ENCODE measurements around the gene BEAN1. TPM values are rescaled to one million over a fixed set of nuclear protein-coding genes. Genes with fewer than 3 reads are reported as not detected.

Gene BEAN1
- total and polyA plus RNA-seq, 9 of the 15 experiments (the other 6 are each of a cell fraction or from before 2014, with no cell fraction given) = not detected

- TF ChIP-seq E2F8 (IDR thresholded peaks at IDR 0.05; ENCODE audit: low read depth, partially characterized antibody) (peak; percentile 40), MTF1 (CRISPR knock-in tag; IDR thresholded peaks at IDR 0.05; ENCODE audit: borderline replicate concordance) (no peak), DDX20 (tag; IDR thresholded peaks at IDR 0.05; ENCODE audit: low read depth) (no peak), ZNF644 (tag; IDR thresholded peaks at IDR 0.05; ENCODE audit: low read depth) (no peak), ARID3B (CRISPR knock-in tag; IDR thresholded peaks at IDR 0.05; ENCODE audit: borderline replicate concordance) (no peak), MXI1 (IDR thresholded peaks at IDR 0.05; ENCODE audit: low read depth, low read length) (peak; percentile 75), ZNF584 (CRISPR knock-in tag; IDR thresholded peaks at IDR 0.05; ENCODE audit: low read depth) (peak; percentile 1; the same call in 1 of the 2 replicates), NR2C2 (CRISPR knock-in tag; IDR thresholded peaks at IDR 0.05) (peak; percentile 72), NR2C2 (tag; IDR thresholded peaks at IDR 0.05) (peak; percentile 96), NFRKB (IDR thresholded peaks at IDR 0.05; ENCODE audit: low read depth) (peak; percentile 67; the same call in 1 of the 2 replicates), ZNF511 (CRISPR knock-in tag; IDR thresholded peaks at IDR 0.05) (no peak), ID3 (CRISPR knock-in tag; IDR thresholded peaks at IDR 0.05) (no peak), ID3 (tag; IDR thresholded peaks at IDR 0.05) (0 out of 2 replicates have a peak, but pooled peaks have one; percentile 76), PBX2 (CRISPR knock-in tag; IDR thresholded peaks at IDR 0.05; ENCODE audit: low read depth) (no peak), PBX2 (tag; conservative IDR thresholded peaks at IDR 0.05; ENCODE audit: low read depth) (no peak), MTA1 (IDR thresholded peaks at IDR 0.05; ENCODE audit: borderline replicate concordance) (no peak), JUNB (CRISPR knock-in tag; conservative IDR thresholded peaks at IDR 0.05) (no peak), ZKSCAN1 (IDR thresholded peaks at IDR 0.05; ENCODE audit: low read depth, low read length) (no peak), KLF10 (CRISPR knock-in tag; IDR thresholded peaks at IDR 0.05) (no peak), CREB1 (IDR thresholded peaks at IDR 0.05) (no peak), CREB1 (CRISPR knock-in tag; IDR thresholded peaks at IDR 0.05) (peak; percentile 36; the same call in 1 of the 2 replicates)
Measured at GRCh38 chr16:66516808-66517585, 89.9 kb downstream of the BEAN1 start (continued).

Measured in K562 (cell line).